A549 (cell line): Measurements from ENCODE around the gene DYNC1I2. TPM values are rescaled to one million over a fixed set of nuclear protein-coding genes. Genes with fewer than 3 reads are reported as not detected.

ENCODE experiments used
- ATAC-seq, 2 experiments: fragments of 200-7000 bp in 1 of 2; fragments of >200 bp in 1 of 2; cut with Nextera tagmentation in 1 of 2; cut with Tn5 transposase in 1 of 2; 3 replicates each; pipeline versions ENCODE4 v1.8.0 to v1.9.1; 2018 to 2020; ENCODE audit warnings: mild to moderate bottlenecking in 1 of 2, moderate library complexity in 1 of 2
- CTCF ChIA-PET: fragments of 300-600 bp; sonication (Branson Sonifier 250); formaldehyde crosslinking; extraction: SDS; loops from one replicate; lab custom pipeline; 2021; ENCODE audit warnings: antibody characterized with exemption, inconsistent platforms; lab: Yijun Ruan, JAX
- POLR2A ChIA-PET: fragments of 350-600 bp; formaldehyde crosslinking; extraction: SDS; loops from one replicate; lab custom pipeline; 2021; ENCODE audit warnings: antibody characterized with exemption, inconsistent platforms; lab: Yijun Ruan, JAX
- DNase-seq, 2 experiments: peaks; one replicate each; pipeline versions ENCODE4 v3.0.0 to v3.0.0-alpha.2; 2011 to 2016; ENCODE audit warnings: low read depth in 1 of 2, low spot score in 1 of 2
- FAIRE-seq: peaks from 2 replicates; lab custom pipeline; 2011; peaks lifted over from hg19 to GRCh38; lab: Jason Lieb, UNC
- H3K27ac ChIP-seq, 2 experiments: fragments of >200 bp; sonication (Bioruptor Twin); formaldehyde crosslinking; 3 replicates each; pipeline ENCODE4 v1.5.1; 2016 to 2017
- H3K4me1 ChIP-seq: fragments of >200 bp; sonication (Bioruptor Twin); formaldehyde crosslinking; 3 replicates; pipeline ENCODE4 v1.6.1; 2016
- H3K4me2 ChIP-seq: fragments of >200 bp; sonication (Bioruptor Twin); formaldehyde crosslinking; 3 replicates; pipeline ENCODE4 v1.6.1; 2016
- H3K4me3 ChIP-seq: fragments of >200 bp; sonication (Bioruptor Twin); formaldehyde crosslinking; 3 replicates; pipeline ENCODE4 v1.5.1; 2016
- H3K9me3 ChIP-seq: fragments of >200 bp; sonication (Bioruptor Twin); formaldehyde crosslinking; 3 replicates; pipeline ENCODE4 v1.6.1; 2016
- BCL3 ChIP-seq: fragments of >200 bp; sonication (Bioruptor Twin); formaldehyde crosslinking; IDR thresholded peaks from 3 replicates; pipeline ENCODE4 v1.6.1; 2016
- CBX8 ChIP-seq: fragments of 200-600 bp; sonication (generic); IDR thresholded peaks from 2 replicates; pipeline ENCODE4 v1.6.1; 2016
- E2F6 ChIP-seq: IDR thresholded peaks from 2 replicates; pipeline ENCODE4 v1.6.1; 2012; ENCODE audit warnings: low read depth, borderline replicate concordance
- EHF ChIP-seq: fragments of 250-450 bp; sonication (Bioruptor Pico); IDR thresholded peaks from 2 replicates; pipeline ENCODE4 v1.5.0; 2020; ENCODE audit warnings: mild to moderate bottlenecking
- EP300 ChIP-seq, 2 experiments: fragments of >200 bp; sonication (Bioruptor Twin); formaldehyde crosslinking; IDR thresholded peaks; 2 replicates in 1 of 2; 3 replicates in 1 of 2; pipeline ENCODE4 v1.6.1; 2016 to 2017
- GATA3 ChIP-seq: IDR thresholded peaks from 2 replicates; pipeline ENCODE4 v1.6.1; 2012; ENCODE audit warnings: borderline replicate concordance
- HOXA7 ChIP-seq: fragments of 250-450 bp; sonication (Bioruptor Pico); IDR thresholded peaks from 2 replicates; pipeline ENCODE4 v1.5.0; 2020; ENCODE audit warnings: mild to moderate bottlenecking, moderate library complexity
- MAFK ChIP-seq: fragments of 450-650 bp; IDR thresholded peaks from 2 replicates; pipeline ENCODE4 v1.6.1; 2014; ENCODE audit not compliant: partially characterized antibody
- MYC ChIP-seq: IDR thresholded peaks from 2 replicates; pipeline ENCODE4 v1.6.1; 2012; ENCODE audit warnings: mild to moderate bottlenecking, inconsistent platforms, low read length, improper control_type of control experiment, borderline replicate concordance
- NPAS2 ChIP-seq: fragments of 250-450 bp; sonication (Bioruptor Pico); IDR thresholded peaks from 2 replicates; pipeline ENCODE4 v1.8.0; 2022; ENCODE audit warnings: mild to moderate bottlenecking, moderate library complexity, borderline replicate concordance
- RCOR1 ChIP-seq: fragments of 150-350 bp; IDR thresholded peaks from 2 replicates; pipeline ENCODE4 v1.6.1; 2014; ENCODE audit warnings: antibody characterized with exemption, low read length, low read depth
- RFX5 ChIP-seq: fragments of 450-650 bp; IDR thresholded peaks from 2 replicates; pipeline ENCODE4 v1.7.1; 2014; ENCODE audit warnings: antibody characterized with exemption, mild to moderate bottlenecking, moderate library complexity
- SMC3 ChIP-seq: fragments of >200 bp; sonication (Bioruptor Twin); formaldehyde crosslinking; IDR thresholded peaks from 3 replicates; pipeline ENCODE4 v1.6.1; 2018; ENCODE audit warnings: inconsistent platforms
- TFCP2L1 ChIP-seq: fragments of 250-450 bp; sonication (Bioruptor Pico); IDR thresholded peaks from 2 replicates; pipeline ENCODE4 v1.5.0; 2021; ENCODE audit warnings: mild to moderate bottlenecking
- USF2 ChIP-seq: fragments of 450-650 bp; IDR thresholded peaks from 2 replicates; pipeline ENCODE4 v1.6.1; 2014; ENCODE audit warnings: antibody characterized with exemption
- ZC3H11A ChIP-seq: fragments of 450-650 bp; IDR thresholded peaks from 2 replicates; pipeline ENCODE4 v1.6.1; 2014; ENCODE audit warnings: antibody characterized with exemption, mild to moderate bottlenecking
- WGBS: methylation state at CpG from one replicate; pipeline ENCODE4 v1.1.6; 2017; ENCODE audit errors: missing lambda C conversion rate; 5-methylcytosine and 5-hydroxymethylcytosine counted together
- polyA plus RNA-seq, 4 experiments: library from polyadenylated mRNA; depleted of rRNA in 3 of 4; stranded (reverse); fragments of >200 nt; fragmentation: RNase III in 1 of 4; extraction: RNeasy Plus Mini Kit Qiagen cat#74134 plus additional on column Dnase treatment in 1 of 4; gene quantifications; 2 replicates in 3 of 4; 3 replicates in 1 of 4; pipeline ENCODE4 v1.2.3, GENCODE V29; 2011 to 2017
- TF ChIP-seq, protein P1 (sequence below): IDR thresholded peaks from 2 replicates; pipeline ENCODE4 v1.6.1; 2012

Gene DYNC1I2
- polyA plus RNA-seq, 2 of the 4 experiments (the other 2 are of a cell fraction), result 87.6 to 150 TPM

GRCh38 chr2:171791361-171791760 lies 104.1 kb downstream of the DYNC1I2 start (continued):
- TF ChIP-seq RCOR1, result no peak
- TF ChIP-seq HOXA7 (CRISPR knock-in tag), result no peak
- TF ChIP-seq CBX8, result no peak
- no peak for TF ChIP-seq USF2

- no peak for TF ChIP-seq EHF (CRISPR knock-in tag)
- TF ChIP-seq, protein P1, sequence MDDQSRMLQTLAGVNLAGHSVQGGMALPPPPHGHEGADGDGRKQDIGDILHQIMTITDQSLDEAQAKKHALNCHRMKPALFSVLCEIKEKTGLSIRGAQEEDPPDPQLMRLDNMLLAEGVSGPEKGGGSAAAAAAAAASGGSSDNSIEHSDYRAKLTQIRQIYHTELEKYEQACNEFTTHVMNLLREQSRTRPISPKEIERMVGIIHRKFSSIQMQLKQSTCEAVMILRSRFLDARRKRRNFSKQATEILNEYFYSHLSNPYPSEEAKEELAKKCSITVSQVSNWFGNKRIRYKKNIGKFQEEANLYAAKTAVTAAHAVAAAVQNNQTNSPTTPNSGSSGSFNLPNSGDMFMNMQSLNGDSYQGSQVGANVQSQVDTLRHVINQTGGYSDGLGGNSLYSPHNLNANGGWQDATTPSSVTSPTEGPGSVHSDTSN, result no peak
- TF ChIP-seq NPAS2, result no peak
- TF ChIP-seq MAFK, result no peak
- TF ChIP-seq SMC3, result no peak
- TF ChIP-seq E2F6, result no peak
- TF ChIP-seq CBX8, result no peak
- no peak for TF ChIP-seq MYC
- TF ChIP-seq, all 56 proteins: peak for 0
- 89% methylated on average over 3 of the region's 3 CpGs for WGBS
- no peak overlapping the region for H3K27ac ChIP-seq
- no peak overlapping the region for H3K4me2 ChIP-seq
- no peaks in the 10 kb centered on the region for H3K9me3 ChIP-seq
- ChIA-PET POLR2A (no interaction called here), CTCF (interaction anchor here (0.6 kb wide), 1 partner anchor 197 kb away, joined by 4 read pairs; no protein-coding TSS in a partner anchor)
- no peaks in the 10 kb centered on the region for H3K4me1 ChIP-seq
- FAIRE-seq, result no peak
- DNase-seq, result no peak
- no peak for ATAC-seq
- H3K4me3 ChIP-seq, result no peak overlapping the region
Measured at GRCh38 chr2:171792157-171792556, 104.9 kb downstream of the DYNC1I2 start.

DNA sequence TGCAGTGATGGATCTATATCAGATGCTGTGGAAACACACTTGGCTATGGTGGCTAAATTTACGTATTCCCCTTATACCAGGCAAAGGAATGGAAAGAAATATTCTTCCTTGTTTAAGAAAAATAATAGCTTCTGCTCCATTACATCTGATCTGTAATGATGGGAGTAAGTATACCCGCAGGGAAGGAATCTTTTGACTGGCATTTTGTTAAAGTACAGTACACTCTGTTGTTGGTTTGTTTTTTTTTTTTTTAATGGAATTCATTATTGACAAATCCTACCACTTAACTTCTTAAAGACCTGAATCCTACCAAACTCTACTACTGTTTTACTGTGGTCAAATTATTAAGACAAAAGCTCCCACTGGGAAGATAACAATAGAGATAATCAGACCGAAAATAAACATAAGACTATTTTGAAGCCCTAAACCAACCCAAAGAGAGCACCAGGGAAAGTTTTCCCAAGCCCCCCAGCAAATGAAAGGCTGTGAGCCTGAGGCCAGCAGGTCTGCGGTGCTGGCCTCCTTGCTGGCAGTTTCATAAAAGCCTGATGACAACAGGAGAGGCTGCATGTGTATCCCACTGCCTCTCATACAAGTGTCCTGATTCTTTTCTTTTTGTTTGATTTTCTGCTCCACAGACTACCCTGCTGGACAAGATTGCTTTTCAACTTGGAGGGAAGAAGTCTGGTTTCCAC lies 105.8 kb downstream of the DYNC1I2 start:
- TF ChIP-seq E2F6, result no peak
- no peak for TF ChIP-seq EP300 (IDR thresholded peaks at IDR 0.05)
- no peak for TF ChIP-seq GATA3
- TF ChIP-seq ZC3H11A, result no peak
- TF ChIP-seq RFX5, result no peak
- TF ChIP-seq TFCP2L1 (CRISPR knock-in tag), result no peak
- no peak for TF ChIP-seq BCL3
- TF ChIP-seq USF2, result no peak
- no peak for DNase-seq
- ChIA-PET CTCF (interaction anchor here (1.2 kb wide), 1 partner anchor 313 kb away, joined by 4 read pairs; no protein-coding TSS in a partner anchor), POLR2A (no interaction called here)
- WGBS, result 91% methylated on average over 4 of the region's 4 CpGs
- Histone ChIP-seq H3K4me1 (peaks cover 2% of the 10 kb centered on the region), H3K9me3 (no peaks in the 10 kb centered on the region), H3K27ac (no peak overlapping the region), H3K4me2 (no peak overlapping the region), H3K4me3 (no peak overlapping the region)
- no peak for FAIRE-seq
- ATAC-seq, result no peak
